SH-SY5Y (cell line): Measurements from ENCODE around the gene RUNDC3A.

ENCODE experiments used
- GATA2 ChIP-seq: IDR thresholded peaks from 2 replicates; pipeline ENCODE4 v1.6.1; 2011; ENCODE audit warnings: mild to moderate bottlenecking, low read depth, low read length
- GATA3 ChIP-seq: IDR thresholded peaks from 2 replicates; pipeline ENCODE4 v1.6.1; 2011; ENCODE audit warnings: low read depth, mild to moderate bottlenecking, low read length, moderate library complexity

DNA sequence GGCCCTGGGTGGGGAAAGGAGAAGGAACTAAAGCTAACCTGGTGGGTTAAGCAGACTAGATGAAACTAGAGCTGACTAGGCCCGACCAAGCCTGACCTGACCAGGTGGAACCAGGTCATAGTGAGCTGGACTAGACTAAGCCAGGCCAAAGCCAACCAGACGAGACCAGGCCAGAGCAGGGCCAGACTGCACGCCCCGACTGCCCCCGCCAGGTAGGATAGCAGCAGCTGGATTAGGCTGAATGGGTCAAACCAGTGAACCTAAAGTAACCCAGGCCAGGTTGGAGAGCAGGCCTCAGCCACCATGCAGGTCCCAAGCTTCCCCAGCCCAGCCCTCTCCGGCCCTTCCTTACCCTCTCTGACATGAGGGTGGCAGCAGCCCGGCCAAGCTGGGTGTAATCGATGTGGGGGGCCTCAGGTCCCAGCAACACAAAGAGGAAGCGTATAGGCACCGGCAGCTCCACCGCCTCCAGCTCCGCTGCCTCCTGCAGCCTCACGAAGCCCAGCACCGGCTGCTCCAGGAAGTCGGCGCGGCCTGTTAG is 49.5 kb upstream of the RUNDC3A start:
- no peak for TF ChIP-seq GATA2
- no peak for TF ChIP-seq GATA3
